ENCODE results near the gene KLK6.

DNA sequence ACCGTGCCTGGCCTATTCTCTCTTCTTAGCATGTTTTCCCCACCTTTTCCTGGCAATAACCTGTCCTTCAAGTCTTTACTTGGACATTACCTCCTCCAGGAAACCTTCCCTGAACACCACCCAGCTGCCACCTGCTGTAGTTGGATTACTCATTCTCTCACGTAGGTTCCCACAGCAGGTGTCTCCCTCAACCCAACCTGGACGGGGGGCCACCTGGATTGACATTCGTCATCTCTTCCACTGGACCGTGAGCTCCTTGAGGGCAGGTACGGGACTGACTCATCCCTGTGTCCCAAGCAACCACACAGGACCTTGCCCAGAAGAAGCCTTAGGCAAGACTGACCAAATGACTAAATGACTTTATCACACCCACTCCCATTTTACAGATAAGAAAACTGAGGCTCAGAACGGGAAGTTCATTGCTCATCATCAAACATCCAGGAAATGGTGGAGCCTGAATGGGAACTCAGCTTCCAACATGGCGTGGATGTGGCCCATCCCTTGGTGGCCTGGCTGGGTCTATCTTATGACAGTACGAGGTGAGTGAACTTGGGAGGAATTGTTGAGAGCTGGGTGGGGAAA is 3.5 kb upstream of the KLK6 start:
- no peak for TF ChIP-seq SIN3A (IDR thresholded peaks at IDR 0.05; ENCODE audit: borderline replicate concordance, low read depth, low read length)
- no peak for TF ChIP-seq GATA2 (CRISPR knock-in tag; IDR thresholded peaks at IDR 0.05)
- TF ChIP-seq RAD21 (IDR thresholded peaks at IDR 0.05; ENCODE audit: low read length) = no peak
- TF ChIP-seq, protein P1, sequence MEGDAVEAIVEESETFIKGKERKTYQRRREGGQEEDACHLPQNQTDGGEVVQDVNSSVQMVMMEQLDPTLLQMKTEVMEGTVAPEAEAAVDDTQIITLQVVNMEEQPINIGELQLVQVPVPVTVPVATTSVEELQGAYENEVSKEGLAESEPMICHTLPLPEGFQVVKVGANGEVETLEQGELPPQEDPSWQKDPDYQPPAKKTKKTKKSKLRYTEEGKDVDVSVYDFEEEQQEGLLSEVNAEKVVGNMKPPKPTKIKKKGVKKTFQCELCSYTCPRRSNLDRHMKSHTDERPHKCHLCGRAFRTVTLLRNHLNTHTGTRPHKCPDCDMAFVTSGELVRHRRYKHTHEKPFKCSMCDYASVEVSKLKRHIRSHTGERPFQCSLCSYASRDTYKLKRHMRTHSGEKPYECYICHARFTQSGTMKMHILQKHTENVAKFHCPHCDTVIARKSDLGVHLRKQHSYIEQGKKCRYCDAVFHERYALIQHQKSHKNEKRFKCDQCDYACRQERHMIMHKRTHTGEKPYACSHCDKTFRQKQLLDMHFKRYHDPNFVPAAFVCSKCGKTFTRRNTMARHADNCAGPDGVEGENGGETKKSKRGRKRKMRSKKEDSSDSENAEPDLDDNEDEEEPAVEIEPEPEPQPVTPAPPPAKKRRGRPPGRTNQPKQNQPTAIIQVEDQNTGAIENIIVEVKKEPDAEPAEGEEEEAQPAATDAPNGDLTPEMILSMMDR (IDR thresholded peaks at IDR 0.05) = no peak
- TF ChIP-seq TEAD4 (IDR thresholded peaks at IDR 0.05; ENCODE audit: borderline replicate concordance, insufficient read depth) = no peak
- TF ChIP-seq EP300 (IDR thresholded peaks at IDR 0.05; ENCODE audit: borderline replicate concordance in 1 of 2, low read depth in 1 of 2, low read length in 1 of 2) = no peak
- no peak for TF ChIP-seq YY1 (IDR thresholded peaks at IDR 0.05; ENCODE audit: low read depth)
- TF ChIP-seq RFX5 (IDR thresholded peaks at IDR 0.05; ENCODE audit: low read length) = no peak
- TF ChIP-seq, protein P2, sequence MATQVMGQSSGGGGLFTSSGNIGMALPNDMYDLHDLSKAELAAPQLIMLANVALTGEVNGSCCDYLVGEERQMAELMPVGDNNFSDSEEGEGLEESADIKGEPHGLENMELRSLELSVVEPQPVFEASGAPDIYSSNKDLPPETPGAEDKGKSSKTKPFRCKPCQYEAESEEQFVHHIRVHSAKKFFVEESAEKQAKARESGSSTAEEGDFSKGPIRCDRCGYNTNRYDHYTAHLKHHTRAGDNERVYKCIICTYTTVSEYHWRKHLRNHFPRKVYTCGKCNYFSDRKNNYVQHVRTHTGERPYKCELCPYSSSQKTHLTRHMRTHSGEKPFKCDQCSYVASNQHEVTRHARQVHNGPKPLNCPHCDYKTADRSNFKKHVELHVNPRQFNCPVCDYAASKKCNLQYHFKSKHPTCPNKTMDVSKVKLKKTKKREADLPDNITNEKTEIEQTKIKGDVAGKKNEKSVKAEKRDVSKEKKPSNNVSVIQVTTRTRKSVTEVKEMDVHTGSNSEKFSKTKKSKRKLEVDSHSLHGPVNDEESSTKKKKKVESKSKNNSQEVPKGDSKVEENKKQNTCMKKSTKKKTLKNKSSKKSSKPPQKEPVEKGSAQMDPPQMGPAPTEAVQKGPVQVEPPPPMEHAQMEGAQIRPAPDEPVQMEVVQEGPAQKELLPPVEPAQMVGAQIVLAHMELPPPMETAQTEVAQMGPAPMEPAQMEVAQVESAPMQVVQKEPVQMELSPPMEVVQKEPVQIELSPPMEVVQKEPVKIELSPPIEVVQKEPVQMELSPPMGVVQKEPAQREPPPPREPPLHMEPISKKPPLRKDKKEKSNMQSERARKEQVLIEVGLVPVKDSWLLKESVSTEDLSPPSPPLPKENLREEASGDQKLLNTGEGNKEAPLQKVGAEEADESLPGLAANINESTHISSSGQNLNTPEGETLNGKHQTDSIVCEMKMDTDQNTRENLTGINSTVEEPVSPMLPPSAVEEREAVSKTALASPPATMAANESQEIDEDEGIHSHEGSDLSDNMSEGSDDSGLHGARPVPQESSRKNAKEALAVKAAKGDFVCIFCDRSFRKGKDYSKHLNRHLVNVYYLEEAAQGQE (IDR thresholded peaks at IDR 0.05; ENCODE audit: low read depth, low read length) = no peak
- TF ChIP-seq POLR2AphosphoS5 (IDR thresholded peaks at IDR 0.05; ENCODE audit: low read depth, low read length) = no peak
- TF ChIP-seq CHD2 (IDR thresholded peaks at IDR 0.05; ENCODE audit: low read length, partially characterized antibody) = no peak
- TF ChIP-seq JUND (IDR thresholded peaks at IDR 0.05) = no peak
- TF ChIP-seq, protein P3, sequence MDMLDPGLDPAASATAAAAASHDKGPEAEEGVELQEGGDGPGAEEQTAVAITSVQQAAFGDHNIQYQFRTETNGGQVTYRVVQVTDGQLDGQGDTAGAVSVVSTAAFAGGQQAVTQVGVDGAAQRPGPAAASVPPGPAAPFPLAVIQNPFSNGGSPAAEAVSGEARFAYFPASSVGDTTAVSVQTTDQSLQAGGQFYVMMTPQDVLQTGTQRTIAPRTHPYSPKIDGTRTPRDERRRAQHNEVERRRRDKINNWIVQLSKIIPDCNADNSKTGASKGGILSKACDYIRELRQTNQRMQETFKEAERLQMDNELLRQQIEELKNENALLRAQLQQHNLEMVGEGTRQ (IDR thresholded peaks at IDR 0.05; ENCODE audit: borderline replicate concordance, low read depth, low read length) = no peak
- no peak for TF ChIP-seq EZH2phosphoT487 (IDR thresholded peaks at IDR 0.05; ENCODE audit: borderline replicate concordance, low read depth)

All from SK-N-SH (cell line).